ENCODE measurements around the gene STOML1.
"Not testable (repeated sequence)": the region's sequence is repeated elsewhere in the genome, so short reads cannot be mapped to it uniquely, and the experiment has no call there.

Gene STOML1

GRCh38 chr15:73987250-73987649 is 4.8 kb downstream of the STOML1 start:
- no peak for DNase-seq (ENCODE audit: low read depth, low spot score)

- no peak for DNase-seq (ENCODE audit: low read depth, low spot score)
Measured at GRCh38 chr15:73986776-73987056, 5.4 kb downstream of the STOML1 start.

- DNase-seq (ENCODE audit: low read depth, low spot score) = no peak
Measured at GRCh38 chr15:73986055-73986775, 5.9 kb downstream of the STOML1 start.

GRCh38 chr15:73985101-73985873 is 6.8 kb downstream of the STOML1 start:
- no peak for DNase-seq (ENCODE audit: low read depth, low spot score)

- DNase-seq (ENCODE audit: low read depth, low spot score) = no peak
Measured at GRCh38 chr15:73984208-73984979, 7.7 kb downstream of the STOML1 start.

GRCh38 chr15:73983773-73984172 is 8.3 kb downstream of the STOML1 start:
- DNase-seq (ENCODE audit: low read depth, low spot score) = no peak

GRCh38 chr15:73983211-73983727 is 8.8 kb downstream of the STOML1 start:
- no peak for DNase-seq (ENCODE audit: low read depth, low spot score)

GRCh38 chr15:73982222-73982962 is 9.7 kb downstream of the STOML1 start:
- DNase-seq (ENCODE audit: low read depth, low spot score) = peak; percentile 76

GRCh38 chr15:73981761-73982221 is 10.3 kb downstream of the STOML1 start:
- no peak for DNase-seq (ENCODE audit: low read depth, low spot score)

- DNase-seq (ENCODE audit: low read depth, low spot score) = no peak
Measured at GRCh38 chr15:73979636-73980035, 12.5 kb downstream of the STOML1 start.

GRCh38 chr15:73978896-73979295 is 13.2 kb downstream of the STOML1 start:
- no peak for DNase-seq (ENCODE audit: low read depth, low spot score)

GRCh38 chr15:73975440-73976125 is 16.5 kb downstream of the STOML1 start:
- DNase-seq (ENCODE audit: low read depth, low spot score) = not testable (repeated sequence)

- DNase-seq (ENCODE audit: low read depth, low spot score) = not testable (repeated sequence)
Measured at GRCh38 chr15:73973683-73974200, 18.4 kb downstream of the STOML1 start.

- peak; percentile 74 for DNase-seq (ENCODE audit: low read depth, low spot score)
Measured at GRCh38 chr15:73972984-73973682, 19.0 kb downstream of the STOML1 start.

- DNase-seq (ENCODE audit: low read depth, low spot score) = no peak
Measured at GRCh38 chr15:73969151-73969759, 22.8 kb downstream of the STOML1 start.

- DNase-seq (ENCODE audit: low read depth, low spot score) = no peak
Measured at GRCh38 chr15:73968461-73968860, 23.6 kb downstream of the STOML1 start.

GRCh38 chr15:73965758-73966113 is 26.4 kb downstream of the STOML1 start:
- no peak for DNase-seq (ENCODE audit: low read depth, low spot score)

- DNase-seq (ENCODE audit: low read depth, low spot score) = no peak
Measured at GRCh38 chr15:73965094-73965757, 26.9 kb downstream of the STOML1 start.

- peak; percentile 60 for DNase-seq (ENCODE audit: low read depth, low spot score)
Measured at GRCh38 chr15:73964736-73965093, 27.4 kb downstream of the STOML1 start.

Data from smooth muscle cell of the brain vasculature (primary cell).